Osteocyte (in vitro differentiated cells): ENCODE data around the gene ADAMTS8. TPM values are rescaled to one million over a fixed set of nuclear protein-coding genes. Genes with fewer than 3 reads are reported as not detected.

Experiments
- DNase-seq: peaks from one replicate; pipeline ENCODE4 v3.0.0; 2021; ENCODE audit warnings: mixed read lengths; ENCODE audit not compliant: unreplicated experiment; ENCODE audit errors: extremely low spot score
- H3K27ac Mint-ChIP-seq: one replicate; pipeline ENCODE4 v1.8.0; 2021; ENCODE audit warnings: mild to moderate bottlenecking, mixed read lengths; ENCODE audit not compliant: unreplicated experiment
- H3K27me3 Mint-ChIP-seq: one replicate; pipeline ENCODE4 v1.8.0; 2021; ENCODE audit warnings: mixed read lengths; ENCODE audit not compliant: unreplicated experiment
- H3K36me3 Mint-ChIP-seq: one replicate; pipeline ENCODE4 v1.8.0; 2021; ENCODE audit warnings: mixed read lengths; ENCODE audit not compliant: unreplicated experiment
- H3K4me1 Mint-ChIP-seq: one replicate; pipeline ENCODE4 v1.8.0; 2021; ENCODE audit warnings: mixed read lengths; ENCODE audit not compliant: unreplicated experiment
- H3K4me3 Mint-ChIP-seq: one replicate; pipeline ENCODE4 v1.8.0; 2021; ENCODE audit warnings: mild to moderate bottlenecking, moderate library complexity, mixed read lengths; ENCODE audit not compliant: unreplicated experiment
- H3K9me3 Mint-ChIP-seq: one replicate; pipeline ENCODE4 v1.8.0; 2021; ENCODE audit warnings: mixed read lengths; ENCODE audit not compliant: unreplicated experiment
- CTCF ChIP-seq: fragments of 200-600 bp; sonication (generic); IDR thresholded peaks from 2 replicates; pipeline ENCODE4 v1.5.0; 2021; ENCODE audit warnings: antibody characterized with exemption, mild to moderate bottlenecking, moderate library complexity
- total RNA-seq: library from RNA; stranded (reverse); gene quantifications from 2 replicates; pipeline ENCODE4 v1.2.1, GENCODE V29; 2021

Gene ADAMTS8
- total RNA-seq, 1 donor from 2014 or later: 0.19 TPM

GRCh38 chr11:130448039-130448415, 19.6 kb upstream of the ADAMTS8 start:
- no peaks in the 10 kb centered on the region for H3K9me3 Mint-ChIP-seq
- no peaks in the 10 kb centered on the region for H3K27me3 Mint-ChIP-seq
- H3K4me3 Mint-ChIP-seq: peak overlapping the region; percentile 98
- DNase-seq: no peak
- peak overlapping the region; percentile 61 for H3K27ac Mint-ChIP-seq
- H3K36me3 Mint-ChIP-seq: peaks cover 14% of the 10 kb centered on the region
- no peak for TF ChIP-seq CTCF
- H3K4me1 Mint-ChIP-seq: peaks cover 38% of the 10 kb centered on the region

- Mint-ChIP-seq H3K27ac (no peak overlapping the region), H3K36me3 (peaks cover 4% of the 10 kb centered on the region), H3K27me3 (no peaks in the 10 kb centered on the region), H3K4me3 (no peak overlapping the region), H3K9me3 (no peaks in the 10 kb centered on the region), H3K4me1 (peaks cover 18% of the 10 kb centered on the region)
- DNase-seq: no peak
- TF ChIP-seq CTCF: no peak
Observed at GRCh38 chr11:130445788-130446187, 17.4 kb upstream of the ADAMTS8 start.

DNA sequence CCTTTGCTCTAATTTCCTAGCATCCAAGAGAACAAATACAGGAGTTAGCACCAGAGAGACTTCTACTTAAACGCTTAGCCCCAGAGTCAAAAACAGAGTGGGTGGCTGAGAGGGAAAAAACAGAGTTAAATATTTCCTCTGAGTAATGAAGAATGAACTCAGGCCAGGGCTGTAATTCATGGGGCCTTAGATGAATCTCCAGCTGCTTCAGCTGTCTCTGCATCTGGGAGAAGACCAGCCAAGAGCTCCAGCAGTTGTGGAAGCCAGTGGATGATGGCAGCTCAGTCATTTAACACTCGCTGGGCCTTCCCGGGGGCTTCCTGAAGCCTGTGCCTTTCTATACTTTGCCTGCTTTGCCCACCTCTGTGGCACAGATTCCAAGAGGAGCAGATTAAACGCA, 14.3 kb upstream of the ADAMTS8 start:
- no peak for DNase-seq
- no peaks in the 10 kb centered on the region for H3K27me3 Mint-ChIP-seq
- no peak overlapping the region for H3K4me3 Mint-ChIP-seq
- H3K4me1 Mint-ChIP-seq: no peaks in the 10 kb centered on the region
- TF ChIP-seq CTCF: no peak
- H3K9me3 Mint-ChIP-seq: no peaks in the 10 kb centered on the region
- no peaks in the 10 kb centered on the region for H3K36me3 Mint-ChIP-seq
- H3K27ac Mint-ChIP-seq: no peak overlapping the region

GRCh38 chr11:130441719-130442118, 13.3 kb upstream of the ADAMTS8 start:
- H3K36me3 Mint-ChIP-seq: no peaks in the 10 kb centered on the region
- H3K27ac Mint-ChIP-seq: no peak overlapping the region
- DNase-seq: no peak
- H3K4me3 Mint-ChIP-seq: no peak overlapping the region
- H3K4me1 Mint-ChIP-seq: peaks cover 2% of the 10 kb centered on the region
- no peak for TF ChIP-seq CTCF
- no peaks in the 10 kb centered on the region for H3K9me3 Mint-ChIP-seq
- H3K27me3 Mint-ChIP-seq: no peaks in the 10 kb centered on the region

GRCh38 chr11:130439876-130440275, 11.5 kb upstream of the ADAMTS8 start:
- Mint-ChIP-seq H3K36me3 (no peaks in the 10 kb centered on the region), H3K27ac (no peak overlapping the region), H3K9me3 (no peaks in the 10 kb centered on the region), H3K4me3 (no peak overlapping the region), H3K4me1 (peaks cover 9% of the 10 kb centered on the region), H3K27me3 (no peaks in the 10 kb centered on the region)
- no peak for DNase-seq
- TF ChIP-seq CTCF: no peak
